Mucosa of rectum (tissue), 2 donors: ENCODE results near the gene OPN3.

Source experiments
- H3K27ac ChIP-seq, 2 donors: one replicate each; pipeline ENCODE4 v1.7.0; 2013; ENCODE audit warnings: inconsistent platforms in 2 of 2, low read depth in 2 of 2, low read length in 2 of 2
- H3K27me3 ChIP-seq, 2 donors: one replicate each; pipeline ENCODE4 v1.7.0; 2013; ENCODE audit warnings: low read length in 2 of 2; ENCODE audit not compliant: control insufficient read depth in 2 of 2, insufficient read depth in 2 of 2
- H3K36me3 ChIP-seq, 2 donors: one replicate each; pipeline ENCODE4 v1.7.0; 2013; ENCODE audit warnings: low read length in 2 of 2; ENCODE audit not compliant: control insufficient read depth in 2 of 2, insufficient read depth in 2 of 2
- H3K4me1 ChIP-seq, 2 donors: one replicate each; pipeline ENCODE4 v1.7.0; 2013; ENCODE audit warnings: low read length in 2 of 2, mild to moderate bottlenecking in 1 of 2; ENCODE audit not compliant: control insufficient read depth in 2 of 2, insufficient read depth in 2 of 2
- H3K4me3 ChIP-seq, 2 donors: one replicate each; pipeline ENCODE4 v1.7.0; 2013; ENCODE audit warnings: low read length in 2 of 2
- H3K9ac ChIP-seq, 2 donors: one replicate each; pipeline ENCODE4 v1.7.0; 2013; ENCODE audit warnings: low read length in 2 of 2, low read depth in 1 of 2, mild to moderate bottlenecking in 1 of 2
- H3K9me3 ChIP-seq, 2 donors: one replicate each; pipeline ENCODE4 v1.7.0; 2013; ENCODE audit warnings: low read length in 2 of 2; ENCODE audit not compliant: control insufficient read depth in 2 of 2
- donor health status: healthy.
- donor health status: Normal muscosa, but diverticular disease.

The OPN3 gene

GRCh38 chr1:241593186-241593585 is 47.0 kb downstream of the OPN3 start:
- Histone ChIP-seq H3K27ac (no peak overlapping the region), H3K36me3 (peaks cover 4% of the 10 kb centered on the region in 2 donors), H3K4me3 (no peak overlapping the region), H3K9me3 (no peaks in the 10 kb centered on the region), H3K27me3 (no peaks in the 10 kb centered on the region), H3K9ac (no peak overlapping the region), H3K4me1 (no peaks in the 10 kb centered on the region)

- peaks cover 4% of the 10 kb centered on the region in 2 donors for H3K36me3 ChIP-seq
- no peaks in the 10 kb centered on the region for H3K4me1 ChIP-seq
- H3K4me3 ChIP-seq = no peak overlapping the region
- no peak overlapping the region for H3K9ac ChIP-seq
- H3K27me3 ChIP-seq = no peaks in the 10 kb centered on the region
- no peak overlapping the region for H3K27ac ChIP-seq
- H3K9me3 ChIP-seq = no peaks in the 10 kb centered on the region
Measured at GRCh38 chr1:241592273-241592958, 47.8 kb downstream of the OPN3 start.

- Histone ChIP-seq H3K36me3 (peaks cover 4% of the 10 kb centered on the region in 2 donors), H3K4me1 (no peaks in the 10 kb centered on the region), H3K9me3 (no peaks in the 10 kb centered on the region), H3K27me3 (no peaks in the 10 kb centered on the region), H3K4me3 (no peak overlapping the region), H3K27ac (no peak overlapping the region), H3K9ac (no peak overlapping the region)
Measured at GRCh38 chr1:241591736-241592135, 48.4 kb downstream of the OPN3 start.

GRCh38 chr1:241591317-241591716 is 48.9 kb downstream of the OPN3 start:
- Histone ChIP-seq H3K9me3 (no peaks in the 10 kb centered on the region), H3K27ac (no peak overlapping the region), H3K4me1 (no peaks in the 10 kb centered on the region), H3K9ac (no peak overlapping the region), H3K4me3 (no peak overlapping the region), H3K27me3 (no peaks in the 10 kb centered on the region), H3K36me3 (peaks cover under 1 to 4% of the 10 kb centered on the region in 2 donors)

- peaks cover 0 to 4% of the 10 kb centered on the region in 2 donors for H3K36me3 ChIP-seq
- H3K4me3 ChIP-seq = no peak overlapping the region
- no peak overlapping the region for H3K9ac ChIP-seq
- H3K9me3 ChIP-seq = no peaks in the 10 kb centered on the region
- H3K27ac ChIP-seq = no peak overlapping the region
- H3K4me1 ChIP-seq = no peaks in the 10 kb centered on the region
- H3K27me3 ChIP-seq = no peaks in the 10 kb centered on the region
Measured at GRCh38 chr1:241590719-241591118, 49.5 kb downstream of the OPN3 start.

- Histone ChIP-seq H3K4me1 (no peaks in the 10 kb centered on the region), H3K36me3 (peaks cover 0 to 4% of the 10 kb centered on the region in 2 donors), H3K4me3 (no peak overlapping the region), H3K27me3 (no peaks in the 10 kb centered on the region), H3K9ac (no peak overlapping the region), H3K27ac (no peak overlapping the region), H3K9me3 (no peaks in the 10 kb centered on the region)
Measured at GRCh38 chr1:241589521-241589920, 50.6 kb downstream of the OPN3 start.

- H3K27me3 ChIP-seq = no peaks in the 10 kb centered on the region
- H3K4me1 ChIP-seq = no peaks in the 10 kb centered on the region
- H3K9ac ChIP-seq = no peak overlapping the region
- H3K9me3 ChIP-seq = no peaks in the 10 kb centered on the region
- no peak overlapping the region for H3K4me3 ChIP-seq
- H3K27ac ChIP-seq = no peak overlapping the region
- no peaks in the 10 kb centered on the region for H3K36me3 ChIP-seq
Measured at GRCh38 chr1:241586905-241587512, 53.2 kb downstream of the OPN3 start.

GRCh38 chr1:241582921-241583321 is 57.2 kb downstream of the OPN3 start:
- Histone ChIP-seq H3K4me1 (no peaks in the 10 kb centered on the region), H3K36me3 (no peaks in the 10 kb centered on the region), H3K9ac (no peak overlapping the region), H3K4me3 (no peak overlapping the region), H3K27me3 (no peaks in the 10 kb centered on the region), H3K27ac (no peak overlapping the region), H3K9me3 (no peaks in the 10 kb centered on the region)

- H3K4me3 ChIP-seq = no peak overlapping the region
- H3K4me1 ChIP-seq = no peaks in the 10 kb centered on the region
- H3K9ac ChIP-seq = no peak overlapping the region
- no peaks in the 10 kb centered on the region for H3K27me3 ChIP-seq
- H3K27ac ChIP-seq = no peak overlapping the region
- no peaks in the 10 kb centered on the region for H3K36me3 ChIP-seq
- no peaks in the 10 kb centered on the region for H3K9me3 ChIP-seq
Measured at GRCh38 chr1:241579434-241579833, 60.7 kb downstream of the OPN3 start.

- H3K4me1 ChIP-seq = no peaks in the 10 kb centered on the region
- no peak overlapping the region for H3K4me3 ChIP-seq
- H3K9ac ChIP-seq = no peak overlapping the region
- no peaks in the 10 kb centered on the region for H3K36me3 ChIP-seq
- no peaks in the 10 kb centered on the region for H3K9me3 ChIP-seq
- H3K27ac ChIP-seq = no peak overlapping the region
- no peaks in the 10 kb centered on the region for H3K27me3 ChIP-seq
Measured at GRCh38 chr1:241574154-241574553, 66.0 kb downstream of the OPN3 start.
